ENCODE results near the gene PJA1. TPM values are rescaled to one million over a fixed set of nuclear protein-coding genes. Genes with fewer than 3 reads are reported as not detected.
A peak's percentile ranks its signal among the peaks of the same experiment; 100 is the strongest.

Gene PJA1
- total RNA-seq, 1 experiment from 2014 or later, result 14.4 TPM

DNA sequence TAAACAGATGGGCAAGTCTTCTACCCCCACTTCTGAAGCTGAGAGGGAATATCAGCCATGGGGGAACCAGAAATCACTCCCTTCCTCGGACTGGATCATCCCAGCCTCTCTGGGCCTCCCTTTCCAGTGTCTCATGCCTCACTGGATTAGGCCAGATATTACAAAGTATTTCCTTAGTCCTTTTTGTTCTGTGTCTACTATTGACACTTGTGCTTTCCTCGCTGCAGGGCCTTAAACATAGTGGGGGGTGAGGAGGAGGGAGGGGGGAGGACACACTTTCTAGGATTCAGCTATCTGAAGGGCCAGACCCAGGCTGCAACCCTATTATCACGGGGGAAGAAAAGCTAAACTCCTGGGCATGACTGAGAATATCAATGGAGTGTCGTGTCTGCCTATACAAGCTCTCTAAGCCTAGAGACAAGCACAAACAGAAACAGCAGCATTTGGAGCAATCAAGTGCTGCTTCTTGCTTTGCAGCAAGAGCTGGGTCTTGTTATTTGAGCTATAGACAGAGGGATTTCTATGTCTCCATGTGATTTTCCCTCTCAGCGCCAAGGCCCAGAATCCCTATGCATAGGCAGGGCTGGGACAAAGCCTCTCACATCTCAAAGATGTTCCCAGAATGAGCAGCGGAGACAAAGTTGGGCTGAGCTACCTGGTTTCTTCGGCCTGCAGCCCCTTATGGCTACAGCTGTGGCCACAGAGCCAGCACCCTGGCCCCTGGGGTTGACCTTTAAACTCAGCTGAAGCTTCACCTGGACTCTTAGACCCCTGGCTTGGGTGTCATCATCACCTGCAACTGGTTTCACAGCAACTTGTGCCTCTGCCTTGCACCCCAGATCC lies 20.2 kb downstream of the PJA1 start:
- DNase-seq (ENCODE audit: low spot score), result no peak

DNA sequence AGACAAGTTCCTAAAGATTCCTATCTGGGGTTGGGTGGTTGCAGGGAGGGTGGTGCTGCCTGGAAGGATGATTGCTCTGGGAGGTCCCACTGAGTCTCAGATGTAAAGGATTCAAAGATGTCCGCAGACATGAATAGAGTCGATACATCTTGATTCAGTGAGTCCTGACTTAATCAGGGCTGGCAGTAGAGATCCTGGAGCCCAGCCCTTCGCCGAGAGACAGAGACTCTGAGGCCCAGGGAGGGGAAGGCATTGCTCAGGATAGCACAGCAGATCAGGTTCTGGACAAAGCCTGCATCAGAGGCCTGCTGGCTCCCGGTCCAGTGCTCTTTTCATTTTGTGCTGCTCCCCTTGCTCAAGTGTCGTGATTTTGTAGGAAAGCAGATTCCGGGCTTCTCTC lies 21.7 kb downstream of the PJA1 start:
- no peak for DNase-seq (ENCODE audit: low spot score)

DNA sequence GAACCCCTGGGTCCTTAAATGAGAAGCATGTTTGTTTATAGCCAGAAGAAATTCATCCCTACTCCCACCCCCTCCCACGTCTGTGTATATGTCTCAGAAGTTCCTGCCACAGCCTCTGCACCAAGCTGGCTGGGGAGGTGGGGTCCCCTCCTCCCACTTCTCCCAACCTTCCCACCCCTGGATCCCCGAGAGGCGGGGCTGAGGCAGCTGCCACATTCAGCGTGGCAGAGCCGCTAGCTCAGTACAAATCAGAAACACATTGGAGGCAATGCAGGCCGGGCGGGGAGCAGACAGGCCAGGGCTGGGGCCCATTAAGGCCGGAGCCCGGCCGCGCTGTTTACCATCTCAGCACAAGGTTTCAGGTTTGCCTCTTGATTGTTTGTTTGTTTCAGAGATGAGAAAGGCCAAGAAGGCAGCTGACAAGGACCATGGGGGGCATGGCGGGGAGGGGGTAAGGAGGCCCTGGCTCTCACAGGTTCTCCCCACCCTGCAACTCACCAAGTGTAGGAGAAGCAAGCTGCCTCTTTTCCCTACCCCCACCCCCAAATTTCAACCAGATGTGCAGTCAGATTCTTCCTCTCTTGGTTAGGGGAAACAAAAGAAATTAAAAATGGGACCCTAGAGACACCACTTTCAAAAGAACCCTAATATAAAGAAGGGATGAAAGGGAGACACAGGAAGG lies 22.3 kb downstream of the PJA1 start:
- DNase-seq (ENCODE audit: low spot score), result no peak

GRCh38 chrX:69140837-69141236 lies 24.4 kb downstream of the PJA1 start:
- no peak for DNase-seq (ENCODE audit: low spot score)

GRCh38 chrX:69139516-69139915 lies 25.7 kb downstream of the PJA1 start:
- no peak for DNase-seq (ENCODE audit: low spot score)

GRCh38 chrX:69138512-69138911 lies 26.7 kb downstream of the PJA1 start:
- no peak for DNase-seq (ENCODE audit: low spot score)

- DNase-seq (ENCODE audit: low spot score), result no peak
These were observed 27.2 kb downstream of the PJA1 start for GRCh38 chrX:69138118-69138390.

GRCh38 chrX:69137371-69138117 lies 27.7 kb downstream of the PJA1 start:
- no peak for DNase-seq (ENCODE audit: low spot score)

GRCh38 chrX:69136546-69137331 lies 28.5 kb downstream of the PJA1 start:
- DNase-seq (ENCODE audit: low spot score), result no peak

DNA sequence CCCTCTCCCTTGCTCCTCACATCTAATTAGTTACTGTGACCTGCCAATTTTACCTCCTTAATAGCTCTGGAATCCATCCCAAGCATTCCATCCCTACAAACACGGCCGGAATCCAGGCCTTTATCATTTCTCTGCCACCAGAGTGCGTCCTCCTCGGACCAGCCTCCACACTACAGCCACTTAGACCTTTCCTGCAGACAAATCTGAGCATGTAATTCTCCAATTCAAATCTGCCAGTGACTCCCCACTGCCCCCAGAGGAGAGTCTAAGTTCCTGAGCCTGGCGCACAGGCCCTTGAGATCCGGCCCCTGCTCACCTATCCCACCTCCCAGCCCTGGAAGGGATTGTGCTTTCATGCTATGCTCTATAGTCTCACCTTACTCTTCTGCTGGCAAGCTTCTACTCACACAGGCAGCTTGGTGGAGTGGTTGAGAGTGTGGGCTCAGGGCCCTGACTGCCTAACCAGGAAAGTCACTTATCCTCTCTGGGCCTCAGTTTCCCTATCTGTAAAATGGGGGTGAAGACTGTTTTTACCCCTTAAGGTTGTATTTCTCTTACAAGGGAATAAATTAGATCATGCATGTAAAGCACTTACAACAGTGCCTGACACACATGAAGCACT lies 31.2 kb downstream of the PJA1 start:
- peak; percentile 84 for DNase-seq (ENCODE audit: low spot score)

DNA sequence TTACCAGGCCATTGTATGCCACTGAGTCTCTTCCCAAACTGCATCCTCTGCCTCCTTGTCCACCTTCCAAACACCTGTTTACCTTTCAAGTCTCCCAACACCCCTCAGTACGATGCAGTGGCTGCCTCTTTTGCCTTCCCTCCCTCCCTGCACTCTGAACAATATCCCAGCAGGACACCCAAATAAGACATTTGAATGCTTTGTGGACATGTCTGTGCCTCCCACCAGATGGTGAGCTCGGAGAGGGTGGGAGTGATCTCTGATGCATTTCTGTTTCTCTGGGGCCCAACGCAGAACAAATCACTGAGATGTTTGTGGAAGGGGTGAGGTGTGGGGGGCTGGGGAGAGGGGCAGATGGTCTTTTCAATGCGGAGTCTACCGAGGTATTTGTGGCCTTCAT lies 33.4 kb downstream of the PJA1 start:
- no peak for DNase-seq (ENCODE audit: low spot score)

DNA sequence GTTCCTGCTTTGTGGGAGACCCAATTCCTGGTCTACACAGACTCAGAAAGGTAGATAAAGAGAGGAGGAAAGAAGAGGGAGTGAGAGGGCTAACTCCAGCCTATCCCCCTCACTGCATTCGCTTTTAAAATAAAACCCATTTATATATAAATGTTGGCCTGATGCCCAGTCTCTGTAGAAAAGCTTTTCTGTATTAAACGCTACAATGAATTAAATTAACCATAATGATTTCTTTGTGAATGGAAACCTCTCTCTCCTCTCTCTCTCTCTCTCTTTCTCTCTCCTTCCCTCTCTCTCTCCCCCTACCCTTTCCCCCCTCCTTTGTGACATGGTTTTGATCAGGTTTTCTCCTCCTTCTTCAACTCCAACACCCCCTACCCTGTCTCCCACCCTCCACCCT lies 34.8 kb downstream of the PJA1 start:
- DNase-seq (ENCODE audit: low spot score), result no peak

DNA sequence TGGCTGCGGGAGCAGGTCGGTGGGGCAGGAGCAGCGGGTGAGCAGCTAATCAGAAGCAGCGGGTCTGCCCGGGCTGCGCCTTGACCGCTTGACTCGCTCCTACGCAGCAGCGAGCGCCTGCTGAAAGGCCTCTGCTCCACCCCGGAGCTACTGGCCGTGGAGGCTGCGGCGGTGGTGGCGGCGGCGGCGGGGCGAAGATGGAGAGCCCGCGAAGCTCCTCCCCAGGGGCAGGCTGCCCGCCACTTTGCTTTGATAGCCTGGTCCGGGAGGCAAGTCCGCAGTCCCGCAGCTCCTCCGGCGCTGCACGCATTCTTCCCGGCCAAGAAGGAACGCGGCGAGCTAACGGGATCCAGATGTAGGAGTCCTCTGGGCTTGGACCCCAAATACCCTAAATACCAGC lies 36.7 kb downstream of the PJA1 start:
- DNase-seq (ENCODE audit: low spot score), result no peak

DNA sequence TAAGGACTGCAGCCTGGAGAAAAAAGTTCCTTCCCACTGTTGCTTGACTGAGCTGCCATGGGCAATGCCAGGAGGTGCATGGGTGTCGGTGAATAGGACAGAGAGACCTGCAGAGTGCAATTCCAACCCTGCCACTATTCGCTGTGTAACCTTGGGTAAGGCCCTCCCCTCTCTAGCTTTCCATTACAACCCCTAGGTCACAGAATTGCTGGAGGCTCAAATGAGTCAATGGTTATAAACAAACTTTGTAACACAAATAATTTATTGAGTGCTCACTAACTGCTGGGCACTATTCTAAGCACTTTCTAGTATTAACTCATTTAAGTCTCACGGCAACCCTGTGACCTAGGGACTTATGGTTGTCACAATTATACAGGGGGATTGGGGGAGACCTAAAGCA lies 37.8 kb downstream of the PJA1 start:
- no peak for DNase-seq (ENCODE audit: low spot score)

DNA sequence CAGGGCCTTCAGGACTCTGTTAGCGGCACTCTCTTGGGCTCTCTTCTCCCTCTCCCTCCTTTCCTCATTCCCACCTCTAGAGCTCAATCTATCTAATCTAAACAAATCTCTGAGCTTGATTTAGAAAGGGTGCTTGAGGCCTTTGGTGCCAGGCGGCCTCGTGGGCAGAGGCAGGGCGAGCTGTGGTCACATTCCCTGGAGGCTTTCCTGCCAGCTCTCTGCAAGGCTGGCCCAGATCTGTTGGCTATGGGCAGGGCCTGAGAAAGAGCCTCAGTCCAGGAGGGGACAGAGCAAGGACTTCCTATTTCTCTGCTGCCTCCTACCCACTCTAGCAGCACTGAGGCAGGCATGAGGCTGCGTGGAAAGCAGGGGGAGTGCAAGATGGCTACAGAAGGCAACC lies 38.6 kb downstream of the PJA1 start:
- DNase-seq (ENCODE audit: low spot score), result no peak

GRCh38 chrX:69125094-69125493 lies 40.2 kb downstream of the PJA1 start:
- no peak for DNase-seq (ENCODE audit: low spot score)

DNA sequence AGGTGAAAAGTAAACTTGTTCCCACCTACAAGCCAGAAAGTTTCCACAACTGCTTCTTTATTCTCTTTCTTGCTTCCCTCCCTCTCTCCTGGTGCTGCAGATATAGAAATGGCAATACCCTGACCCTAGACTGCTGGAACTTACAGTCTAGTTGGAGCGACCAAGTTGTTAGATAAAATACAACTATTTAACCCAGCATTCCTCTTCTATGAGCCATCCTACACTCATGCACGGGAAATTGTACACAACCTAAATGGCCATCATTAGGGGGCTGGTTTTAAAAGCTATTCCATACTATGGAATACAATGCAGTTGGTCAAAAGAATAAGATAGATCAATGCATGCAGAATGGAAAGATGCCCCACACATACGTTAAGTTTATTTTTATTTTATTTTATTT lies 41.1 kb downstream of the PJA1 start:
- no peak for DNase-seq (ENCODE audit: low spot score)

DNA sequence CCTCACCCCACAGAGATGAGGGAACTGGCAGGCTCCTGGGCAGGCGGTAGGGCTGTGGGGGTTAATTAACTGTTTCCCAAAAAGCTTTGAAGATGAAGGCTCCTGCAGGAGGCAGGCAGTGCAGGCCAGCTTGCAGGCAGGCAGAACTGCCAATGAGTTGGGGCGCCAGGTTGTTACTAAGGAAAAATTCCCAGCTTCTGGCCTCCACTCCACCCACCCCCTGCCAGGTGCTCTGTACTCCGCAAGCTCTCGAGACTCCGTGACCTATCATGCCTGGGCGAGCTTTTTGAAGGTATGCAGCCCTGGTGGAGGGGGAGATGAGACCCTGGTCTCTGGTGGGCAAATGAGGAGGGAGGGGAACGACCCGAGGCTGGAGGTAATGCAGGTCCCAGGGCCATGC lies 41.8 kb downstream of the PJA1 start:
- DNase-seq (ENCODE audit: low spot score), result no peak

GRCh38 chrX:69121321-69122000 lies 43.8 kb downstream of the PJA1 start:
- no peak for DNase-seq (ENCODE audit: low spot score)

GRCh38 chrX:69120476-69120875 lies 44.8 kb downstream of the PJA1 start:
- no peak for DNase-seq (ENCODE audit: low spot score)

DNA sequence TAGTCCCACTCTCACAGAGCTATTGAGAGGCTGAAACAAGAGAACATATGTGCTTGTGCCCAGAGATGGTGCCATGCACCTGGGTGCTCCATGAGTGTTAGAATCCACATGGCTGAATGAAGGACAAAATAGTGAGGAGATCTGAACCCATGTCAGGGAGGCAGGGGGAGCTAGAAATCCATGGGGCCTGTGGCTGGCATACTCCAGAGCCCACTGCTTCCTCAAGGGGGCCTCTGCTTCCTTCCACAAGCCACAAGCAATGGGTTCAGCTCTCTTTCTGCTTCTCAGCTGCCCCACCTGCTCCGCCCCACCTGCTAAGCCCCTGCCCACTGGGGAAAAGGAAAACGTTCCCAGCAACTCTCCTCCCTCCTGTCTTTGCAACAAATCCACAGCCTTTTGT lies 46.1 kb downstream of the PJA1 start:
- DNase-seq (ENCODE audit: low spot score), result no peak

Measured in HT-29 (cell line).